Stimulated activated CD8-positive, alpha-beta memory T cell treated with anti-CD3 and anti-CD28 coated beads, Interleukin-15, amount 100 ng/mL, for 24 hours (primary cell): ENCODE results near the gene ZDHHC13.
"Not testable (repeated sequence)": the region's sequence is repeated elsewhere in the genome, so short reads cannot be mapped to it uniquely, and the experiment has no call there.

Source experiments
- DNase-seq: peaks from one replicate; pipeline ENCODE4 v3.0.0-alpha.2; 2020; ENCODE audit warnings: low read depth

The ZDHHC13 gene

GRCh38 chr11:19101796-19102520 lies 15.0 kb upstream of the ZDHHC13 start:
- DNase-seq = no peak

- DNase-seq = no peak
Measured at GRCh38 chr11:19102521-19102900, 14.5 kb upstream of the ZDHHC13 start.

- DNase-seq = no peak
Measured at GRCh38 chr11:19105011-19105410, 12.0 kb upstream of the ZDHHC13 start.

- no peak for DNase-seq
Measured at GRCh38 chr11:19107125-19107524, 9.8 kb upstream of the ZDHHC13 start.

- DNase-seq = no peak
Measured at GRCh38 chr11:19110295-19110694, 6.7 kb upstream of the ZDHHC13 start.

GRCh38 chr11:19111809-19112208 lies 5.2 kb upstream of the ZDHHC13 start:
- DNase-seq = no peak

GRCh38 chr11:19116276-19116970 lies 545 bp upstream of the ZDHHC13 start:
- DNase-seq = no peak

GRCh38 chr11:19117760-19118097 lies 761 bp downstream of the ZDHHC13 start:
- no peak for DNase-seq

- no peak for DNase-seq
Measured at GRCh38 chr11:19121646-19122045, 4.7 kb downstream of the ZDHHC13 start.

- no peak for DNase-seq
Measured at GRCh38 chr11:19122960-19123615, 6.1 kb downstream of the ZDHHC13 start.

GRCh38 chr11:19126562-19127325 lies 9.8 kb downstream of the ZDHHC13 start:
- DNase-seq = not testable (repeated sequence)

- no peak for DNase-seq
Measured at GRCh38 chr11:19134004-19134403, 17.0 kb downstream of the ZDHHC13 start.

GRCh38 chr11:19136884-19137283 lies 19.9 kb downstream of the ZDHHC13 start:
- DNase-seq = not testable (repeated sequence)

GRCh38 chr11:19145319-19145718 lies 28.4 kb downstream of the ZDHHC13 start:
- no peak for DNase-seq

GRCh38 chr11:19156892-19157291 lies 39.9 kb downstream of the ZDHHC13 start:
- no peak for DNase-seq

GRCh38 chr11:19160847-19161246 lies 43.9 kb downstream of the ZDHHC13 start:
- DNase-seq = no peak

- no peak for DNase-seq
Measured at GRCh38 chr11:19161651-19162050, 44.7 kb downstream of the ZDHHC13 start.

- DNase-seq = no peak
Measured at GRCh38 chr11:19162951-19163505, 46.1 kb downstream of the ZDHHC13 start.

- DNase-seq = no peak
Measured at GRCh38 chr11:19163617-19164016, 46.6 kb downstream of the ZDHHC13 start.

- DNase-seq = no peak
Measured at GRCh38 chr11:19164230-19164855, 47.4 kb downstream of the ZDHHC13 start.

GRCh38 chr11:19164881-19165280 lies 47.9 kb downstream of the ZDHHC13 start:
- no peak for DNase-seq

- no peak for DNase-seq
Measured at GRCh38 chr11:19168090-19168489, 51.1 kb downstream of the ZDHHC13 start.
